ENCODE measurements around the gene NEXN. TPM values are rescaled to one million over a fixed set of nuclear protein-coding genes. Genes with fewer than 3 reads are reported as not detected.
A peak's percentile ranks its signal among the peaks of the same experiment; 100 is the strongest.

The NEXN gene
- polyA plus RNA-seq (ENCODE audit: insufficient read length in 4 of 4), result 10 to 100 TPM; 12.1 to 13.0 (median 12.7) TPM

DNA sequence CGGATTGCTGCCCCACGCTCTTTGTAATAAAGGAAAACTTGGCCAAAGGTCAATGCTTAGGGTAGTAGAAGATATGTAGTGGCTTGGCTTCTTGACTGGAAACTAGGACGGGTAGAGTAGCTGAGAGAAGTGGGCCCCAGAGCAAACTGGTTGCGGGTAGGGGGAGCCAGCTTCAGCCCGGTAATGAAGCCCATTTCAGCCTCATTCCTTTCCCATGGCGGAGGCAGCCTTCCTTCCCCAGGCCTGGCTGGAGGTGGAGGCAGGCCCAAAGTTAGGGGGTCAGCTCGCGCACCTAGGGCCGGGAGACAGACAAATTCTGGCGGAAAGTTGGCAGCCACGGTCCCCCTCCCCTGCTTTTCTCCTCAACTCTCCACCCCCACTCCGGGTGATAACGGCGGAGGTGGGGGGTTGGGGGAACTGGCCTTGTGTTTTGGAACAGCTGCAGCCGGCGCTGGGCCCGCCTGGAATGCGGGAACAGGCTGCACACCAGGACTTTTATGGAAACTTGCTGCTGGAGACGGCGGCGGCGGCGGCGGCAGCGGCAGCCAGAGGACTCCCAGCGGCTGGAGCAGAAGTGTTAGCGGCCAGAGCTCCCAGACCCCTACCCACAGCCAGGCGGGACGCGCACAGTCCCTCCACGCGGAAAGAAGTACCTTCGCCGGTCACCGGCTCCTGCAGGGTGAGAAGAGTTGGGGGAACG is at the start of gene NEXN:
TSS of gene NEXN (plus strand) at position 544 of the 700 bp plus-strand sequence. CDS start 27,483 bp downstream, outside the sequence.
- peak in 2 of 4 donors; percentile 59 to 60 for DNase-seq (ENCODE audit: low read depth in 4 of 4, low spot score in 3 of 4)

DNA sequence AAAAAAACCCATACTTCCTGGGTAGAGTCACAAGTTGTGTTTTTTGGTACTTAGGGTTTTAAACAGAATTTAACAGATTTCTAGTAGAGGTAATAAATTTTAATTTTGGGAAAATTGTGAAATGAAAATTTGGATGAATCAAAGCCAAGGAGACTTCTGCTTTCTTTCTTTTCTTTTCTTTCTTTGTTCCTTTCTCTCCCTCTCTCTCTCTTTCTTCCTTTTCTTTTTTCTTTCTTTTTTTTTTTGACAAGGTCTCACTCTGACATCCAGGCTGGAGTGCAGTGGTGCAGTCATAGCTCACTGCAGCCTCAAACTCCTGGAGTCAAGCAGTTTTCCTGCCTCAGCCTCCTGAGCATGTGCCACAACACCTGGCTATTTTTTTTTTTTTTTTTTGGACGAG is 46.9 kb upstream of the NEXN start:
- no peak for DNase-seq (ENCODE audit: low read depth in 4 of 4, low spot score in 3 of 4)

DNA sequence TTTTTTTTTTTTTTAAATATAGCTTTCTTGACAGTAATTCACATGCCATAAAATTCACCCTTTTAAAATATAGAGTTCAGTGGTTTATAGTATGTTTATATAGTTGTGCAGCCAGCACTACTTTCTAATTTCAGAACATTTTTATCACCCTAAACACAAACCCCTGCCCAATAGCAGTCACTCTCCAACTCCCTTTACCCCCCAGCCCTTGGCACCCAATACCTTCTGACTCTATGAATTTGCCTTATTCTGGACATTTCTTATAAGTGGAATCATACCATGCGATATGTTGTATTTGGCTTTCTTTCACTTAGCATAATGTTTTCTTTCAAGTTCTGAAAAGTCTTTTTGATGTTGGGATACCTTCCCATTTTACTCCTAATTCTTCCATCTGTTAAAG is 42.5 kb upstream of the NEXN start:
- DNase-seq (ENCODE audit: low read depth in 4 of 4, low spot score in 3 of 4), result no peak

DNA sequence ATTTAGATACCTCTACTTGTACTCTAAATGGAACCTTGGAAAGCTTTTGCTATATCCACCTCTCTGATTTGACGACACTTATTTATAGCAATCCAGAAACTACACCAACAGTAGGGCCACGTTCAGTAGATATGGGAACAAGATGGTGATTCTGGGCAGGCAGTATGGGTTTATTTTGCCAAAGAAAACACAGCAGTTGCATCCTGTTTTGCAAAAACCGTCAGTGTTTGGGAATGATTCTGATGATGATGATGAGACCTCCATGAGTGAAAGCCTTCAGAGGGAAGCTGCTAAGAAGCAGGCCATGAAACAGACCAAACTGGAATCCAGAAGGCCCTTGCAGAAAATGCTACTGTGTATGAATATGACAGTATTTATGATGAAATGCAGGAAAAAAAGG is 41.5 kb upstream of the NEXN start:
- no peak for DNase-seq (ENCODE audit: low read depth in 4 of 4, low spot score in 3 of 4)

DNA sequence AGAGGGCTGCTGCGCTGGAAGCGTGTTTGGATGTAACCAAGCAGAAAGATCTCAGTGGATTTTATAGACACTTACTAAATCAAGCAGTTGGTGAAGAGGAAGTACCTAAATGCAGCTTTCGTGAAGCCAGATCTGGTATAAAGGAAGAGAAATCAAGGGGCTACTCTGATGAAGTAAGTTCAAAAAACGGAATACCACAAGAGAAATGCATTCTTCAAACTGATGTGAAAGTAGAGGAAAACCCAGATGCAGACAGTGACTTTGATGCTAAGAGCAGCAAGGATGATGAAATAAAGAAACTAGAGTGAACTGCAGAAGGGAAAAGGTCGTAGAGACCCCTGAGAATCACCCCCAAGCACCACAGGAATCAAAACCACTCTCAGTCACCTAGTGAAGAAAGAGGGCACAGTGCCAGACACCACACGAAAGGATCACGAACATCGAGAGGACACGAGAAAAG is 40.8 kb upstream of the NEXN start:
- no peak for DNase-seq (ENCODE audit: low read depth in 4 of 4, low spot score in 3 of 4)

DNA sequence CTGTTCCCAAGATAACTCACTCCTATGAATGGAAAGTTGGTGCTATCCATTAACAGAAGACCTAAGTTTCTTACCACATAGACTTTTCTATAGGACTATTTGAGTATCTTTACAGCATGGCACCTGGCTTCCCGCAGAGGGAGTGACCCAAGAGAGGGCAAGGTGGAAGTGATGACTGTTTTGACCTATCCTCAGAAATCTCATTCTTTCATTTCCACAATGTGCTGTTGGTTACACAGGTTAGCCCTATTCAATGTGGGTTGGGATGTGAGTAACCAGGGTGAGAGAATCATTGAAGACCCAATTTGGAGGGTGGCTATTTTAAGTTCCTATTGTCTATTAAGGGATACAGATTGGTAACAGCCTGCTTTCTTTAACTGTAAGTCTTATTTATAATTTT is 38.3 kb upstream of the NEXN start:
- no peak for DNase-seq (ENCODE audit: low read depth in 4 of 4, low spot score in 3 of 4)

DNA sequence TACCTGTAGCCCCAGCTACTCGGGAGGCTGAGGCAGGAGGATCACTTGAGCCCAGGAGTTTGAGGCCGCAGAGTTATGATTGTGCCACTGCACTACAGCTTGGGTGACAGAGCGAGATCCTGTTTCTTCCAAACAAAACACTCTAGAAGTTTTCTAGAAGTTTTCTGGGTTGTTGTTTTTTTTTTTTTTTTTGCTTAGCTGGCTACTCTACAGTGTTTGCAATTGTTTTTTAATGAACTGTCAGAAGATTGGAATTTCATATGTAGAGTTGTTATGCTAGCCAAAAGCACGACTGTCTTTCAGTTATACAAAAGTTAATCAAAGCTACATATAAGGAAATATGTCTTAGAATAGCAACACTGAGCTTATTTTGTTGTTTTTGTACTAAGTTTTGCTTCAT is 30.9 kb upstream of the NEXN start:
- no peak for DNase-seq (ENCODE audit: low read depth in 4 of 4, low spot score in 3 of 4)

DNA sequence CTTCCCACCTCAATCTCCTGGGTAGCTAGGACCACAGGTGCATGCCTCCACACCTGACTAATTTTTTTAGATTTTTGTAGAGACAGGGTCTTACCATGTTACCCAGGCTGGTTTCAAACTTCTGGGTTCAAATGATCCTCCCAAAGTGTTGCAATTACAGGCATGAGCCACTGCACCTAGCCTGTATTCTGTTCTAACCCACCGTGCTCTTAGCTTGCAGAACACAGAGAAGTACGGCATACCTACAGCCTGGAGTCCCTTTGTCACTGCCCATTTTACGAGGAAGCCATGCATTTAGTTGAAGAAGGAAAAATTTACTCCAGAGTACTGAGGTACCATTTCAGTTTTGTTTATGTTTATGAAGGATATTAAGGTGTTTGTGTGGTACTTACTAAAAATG is 29.7 kb upstream of the NEXN start:
- no peak for DNase-seq (ENCODE audit: low read depth in 4 of 4, low spot score in 3 of 4)

DNA sequence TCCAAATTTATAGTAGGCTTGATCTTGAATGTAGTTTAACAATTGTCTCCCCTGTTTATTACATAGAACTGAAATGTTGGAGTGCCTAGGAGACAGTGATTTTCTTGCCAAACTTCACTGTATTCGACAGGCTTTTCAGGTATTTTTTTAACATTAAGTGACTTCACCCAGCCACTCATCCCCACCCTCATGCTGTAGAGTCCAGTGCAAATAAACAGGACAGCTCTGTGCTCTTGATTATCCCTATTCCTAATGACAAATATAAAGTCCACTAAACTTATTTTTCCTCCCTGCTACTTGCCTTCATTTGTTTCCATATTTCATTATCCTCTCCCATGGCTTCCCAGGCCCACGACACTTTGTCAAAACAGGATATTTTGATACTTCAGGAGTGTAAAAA is 29.2 kb upstream of the NEXN start:
- no peak for DNase-seq (ENCODE audit: low read depth in 4 of 4, low spot score in 3 of 4)

DNA sequence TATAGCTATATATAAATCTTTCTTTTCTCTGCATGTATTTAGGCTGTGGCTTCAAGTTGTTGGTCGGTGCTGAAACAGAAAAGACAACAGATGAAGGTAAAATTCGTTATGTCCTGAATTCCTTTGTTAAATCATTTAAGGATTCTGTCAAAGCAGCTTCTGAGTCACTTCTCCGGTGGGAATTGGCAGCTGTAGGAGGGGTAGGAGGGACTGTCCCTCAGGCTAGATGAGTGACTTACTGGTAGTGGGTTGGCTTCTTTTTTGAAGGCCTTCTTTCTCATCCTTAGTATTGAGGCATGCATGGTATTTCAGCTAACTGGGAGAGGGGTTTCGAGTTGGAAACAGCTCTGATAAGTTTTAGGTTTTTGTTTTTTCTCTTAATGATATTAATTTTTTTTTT is 22.1 kb upstream of the NEXN start:
- DNase-seq (ENCODE audit: low read depth in 4 of 4, low spot score in 3 of 4), result no peak

DNA sequence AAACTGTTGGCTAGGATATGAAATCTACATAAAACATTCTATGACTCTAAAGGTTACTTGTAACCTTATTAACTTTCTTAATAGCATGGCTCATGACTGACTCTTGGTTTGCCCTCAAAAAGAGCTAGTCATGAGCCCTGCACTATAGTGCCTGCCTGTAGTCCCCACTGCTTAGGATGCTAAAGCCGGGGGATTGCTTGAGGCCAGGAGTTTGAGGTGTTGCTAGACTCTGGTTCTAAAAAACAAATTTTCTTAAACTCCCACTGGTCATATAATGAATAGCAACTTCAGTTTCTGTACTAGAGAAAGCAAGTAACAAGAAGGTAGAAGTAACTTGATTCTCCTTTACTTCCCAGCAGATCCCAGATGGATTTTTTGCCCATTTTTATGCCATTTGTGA is 15.8 kb upstream of the NEXN start:
- DNase-seq (ENCODE audit: low read depth in 4 of 4, low spot score in 3 of 4), result no peak

DNA sequence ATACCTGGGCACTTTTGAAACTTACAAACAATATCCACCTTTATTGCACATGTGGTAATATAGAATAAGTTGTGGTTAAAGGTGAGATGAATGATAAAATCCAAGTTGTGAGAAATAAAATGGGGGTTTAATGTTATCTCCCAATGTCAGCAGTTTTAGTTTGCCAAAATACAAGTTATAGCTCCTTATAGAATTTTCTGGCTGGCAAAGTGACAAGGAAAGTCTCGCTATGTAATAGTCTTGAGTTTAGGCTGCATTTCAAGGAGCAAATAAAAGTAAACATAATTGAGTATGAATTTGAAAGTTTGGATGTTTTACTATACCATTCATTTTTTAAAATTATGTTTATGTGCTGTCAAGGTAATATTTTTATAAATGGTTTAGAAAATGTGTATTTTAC is 15.0 kb upstream of the NEXN start:
- no peak for DNase-seq (ENCODE audit: low read depth in 4 of 4, low spot score in 3 of 4)

DNA sequence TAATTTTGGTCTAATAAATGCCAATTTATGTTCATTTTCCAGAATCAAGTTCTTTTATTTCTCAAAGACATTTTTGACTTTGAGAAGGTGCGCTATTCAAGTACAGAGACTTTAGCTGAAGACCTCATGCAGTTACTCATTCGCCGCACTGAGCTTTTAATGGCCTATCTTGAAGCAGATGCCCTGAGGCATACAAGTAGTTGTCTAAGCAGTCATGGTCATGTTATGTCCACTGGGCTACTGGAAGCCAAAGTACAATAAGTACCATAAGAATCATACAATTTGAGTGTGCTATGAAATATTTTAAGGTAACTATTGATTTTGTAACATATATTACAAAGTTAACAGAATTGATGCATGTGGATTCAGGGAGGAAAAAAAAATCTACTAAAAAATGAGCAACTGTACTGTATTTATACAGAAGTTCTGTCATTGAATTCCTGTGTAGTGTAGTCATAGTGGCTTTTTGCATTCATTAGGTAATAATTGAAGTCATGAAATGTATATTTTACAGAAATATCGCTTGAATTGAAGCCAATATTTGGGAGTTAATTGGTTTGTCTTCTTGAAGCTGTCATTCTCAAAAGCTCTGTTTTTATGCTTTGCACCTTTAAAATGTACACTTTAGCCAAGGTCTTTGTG is 13.5 kb upstream of the NEXN start:
- DNase-seq (ENCODE audit: low read depth in 4 of 4, low spot score in 3 of 4), result no peak

DNA sequence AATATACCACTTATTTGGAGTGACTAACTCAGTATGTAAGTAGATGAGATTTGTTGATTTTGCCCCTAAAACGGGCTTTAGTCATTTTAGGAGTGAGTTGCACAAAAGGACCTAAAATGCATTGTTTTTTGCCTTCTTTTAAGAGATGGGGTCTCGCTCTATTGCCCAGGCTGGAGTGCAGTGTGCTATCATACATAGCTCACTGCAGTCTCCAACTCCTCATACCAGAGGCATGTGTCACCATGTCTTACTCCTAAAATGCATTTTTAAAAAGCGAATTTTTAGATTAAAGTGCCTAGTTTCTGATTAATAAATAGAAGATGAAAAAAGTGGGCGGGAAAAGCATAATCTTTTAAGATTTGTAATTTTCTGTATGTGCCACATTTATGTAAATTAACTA is 11.5 kb upstream of the NEXN start:
- no peak for DNase-seq (ENCODE audit: low read depth in 4 of 4, low spot score in 3 of 4)

DNA sequence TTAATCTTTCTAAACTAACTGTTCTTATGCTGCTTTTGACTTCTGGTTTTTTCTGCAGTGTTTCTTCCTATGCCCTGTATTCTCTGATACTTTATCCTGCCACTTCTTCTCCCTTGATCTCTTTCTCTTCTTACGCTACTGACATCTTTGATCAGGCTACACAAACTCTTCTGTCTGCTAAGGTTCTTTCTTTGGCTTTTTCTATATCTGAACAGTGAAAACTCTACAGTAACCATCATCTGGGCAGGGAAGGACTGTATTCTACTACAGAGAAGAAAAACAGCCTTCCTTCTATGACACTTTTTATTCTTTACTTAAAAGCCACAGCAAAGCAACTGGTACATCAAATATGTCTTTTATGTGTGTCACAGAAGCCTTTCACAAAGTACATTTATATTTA is 7.4 kb upstream of the NEXN start:
- no peak for DNase-seq (ENCODE audit: low read depth in 4 of 4, low spot score in 3 of 4)

DNA sequence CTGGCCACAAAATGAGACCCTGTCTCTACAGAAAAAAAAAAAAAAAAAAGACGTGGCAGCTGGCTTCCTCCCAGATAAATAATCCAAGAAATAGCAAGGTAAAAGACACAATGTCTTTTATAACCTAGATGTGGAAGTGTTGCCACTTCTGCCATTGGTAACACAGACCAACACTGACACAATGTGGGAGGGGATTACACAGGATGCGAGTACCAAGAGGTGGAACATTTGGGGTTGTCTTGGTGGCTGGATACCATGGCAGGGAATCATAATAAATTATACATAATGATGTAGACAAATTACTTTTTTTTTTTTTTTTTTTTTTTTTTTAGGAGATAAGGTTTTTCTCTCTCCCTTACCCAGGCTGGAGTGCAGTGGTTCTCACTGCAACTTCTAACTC is 6.0 kb upstream of the NEXN start:
- no peak for DNase-seq (ENCODE audit: low read depth in 4 of 4, low spot score in 3 of 4)

DNA sequence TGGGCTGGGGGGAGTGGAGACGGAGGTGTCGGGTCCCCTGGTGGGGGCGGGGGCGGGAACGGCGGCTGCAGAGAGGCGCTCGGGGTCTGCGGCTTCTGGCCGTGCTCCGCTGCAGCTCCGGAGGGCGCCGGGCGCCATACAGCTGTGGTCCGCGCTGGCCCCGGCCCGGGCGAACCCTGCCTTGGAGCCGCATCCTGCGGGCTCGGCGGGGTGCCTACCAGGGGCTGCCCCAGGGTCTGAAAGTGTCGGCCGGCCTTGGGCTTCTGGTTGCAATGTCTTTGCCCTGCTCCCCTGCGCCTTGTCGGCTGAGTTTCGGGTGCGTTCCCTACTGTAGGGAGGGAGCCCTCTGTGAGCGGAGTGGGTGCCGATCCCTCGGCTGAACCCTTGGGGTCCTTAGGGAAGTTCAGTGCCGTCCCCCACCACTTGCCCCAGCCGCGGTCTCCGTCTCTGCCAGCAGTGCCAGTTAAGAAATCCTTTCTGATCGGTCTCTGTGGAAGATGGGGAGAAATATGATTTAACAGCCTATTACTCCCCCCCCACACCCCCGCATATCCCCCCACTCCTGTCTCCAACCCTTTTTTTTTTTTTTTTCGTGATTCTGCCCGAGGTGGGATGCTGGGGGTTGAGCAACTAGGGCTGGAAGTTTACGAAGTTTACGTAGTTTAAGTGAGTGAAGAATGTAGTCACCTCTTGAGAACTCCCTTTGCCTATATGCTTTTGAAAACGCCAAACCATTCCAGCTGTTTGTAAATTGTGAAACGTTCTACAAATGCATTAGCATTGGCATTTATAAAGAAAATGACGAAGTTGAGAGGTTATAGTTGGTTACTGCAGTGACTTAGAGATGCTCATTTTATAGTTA is 588 bp downstream of the NEXN start:
- DNase-seq (ENCODE audit: low read depth in 4 of 4, low spot score in 3 of 4), result peak in 2 of 4 donors; percentile 28 to 48

DNA sequence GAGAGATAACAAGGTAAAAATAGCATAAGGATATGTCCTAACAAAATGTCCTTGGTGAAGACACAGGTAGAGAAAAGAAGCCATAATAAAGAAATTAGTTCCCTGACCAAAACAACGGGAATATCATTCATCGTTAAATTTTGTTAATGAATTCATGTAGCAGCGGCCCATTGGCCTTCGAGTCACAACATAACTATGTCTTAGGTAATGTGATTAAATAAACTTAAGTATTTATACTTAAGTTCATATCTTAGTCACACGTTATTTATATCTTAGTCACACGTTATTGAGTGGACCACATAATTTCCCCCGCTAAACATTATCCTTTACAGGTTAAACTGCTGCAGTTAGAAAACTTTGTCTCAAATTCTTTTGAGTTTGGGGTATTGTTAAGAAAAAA is 1.2 kb downstream of the NEXN start:
- DNase-seq (ENCODE audit: low read depth in 4 of 4, low spot score in 3 of 4), result no peak

DNA sequence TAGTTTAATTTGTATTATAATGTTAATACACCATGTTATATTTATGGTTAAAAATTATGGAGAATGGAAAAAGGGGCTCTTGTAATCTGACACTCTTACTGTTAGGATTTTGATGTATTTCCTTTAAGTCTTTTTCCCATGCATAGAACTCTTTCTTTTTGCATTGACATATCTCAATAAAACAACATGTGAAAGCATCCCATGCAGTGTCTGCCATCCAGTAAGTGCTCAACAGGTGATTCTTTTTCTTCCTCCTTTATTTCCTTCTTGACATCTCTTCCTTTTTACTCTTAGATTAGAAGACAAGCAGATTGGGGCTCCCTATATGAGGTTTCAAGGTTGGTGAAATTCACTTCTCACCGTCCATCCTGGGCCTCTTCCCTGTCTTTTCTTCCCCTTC is 2.8 kb downstream of the NEXN start:
- no peak for DNase-seq (ENCODE audit: low read depth in 4 of 4, low spot score in 3 of 4)

DNA sequence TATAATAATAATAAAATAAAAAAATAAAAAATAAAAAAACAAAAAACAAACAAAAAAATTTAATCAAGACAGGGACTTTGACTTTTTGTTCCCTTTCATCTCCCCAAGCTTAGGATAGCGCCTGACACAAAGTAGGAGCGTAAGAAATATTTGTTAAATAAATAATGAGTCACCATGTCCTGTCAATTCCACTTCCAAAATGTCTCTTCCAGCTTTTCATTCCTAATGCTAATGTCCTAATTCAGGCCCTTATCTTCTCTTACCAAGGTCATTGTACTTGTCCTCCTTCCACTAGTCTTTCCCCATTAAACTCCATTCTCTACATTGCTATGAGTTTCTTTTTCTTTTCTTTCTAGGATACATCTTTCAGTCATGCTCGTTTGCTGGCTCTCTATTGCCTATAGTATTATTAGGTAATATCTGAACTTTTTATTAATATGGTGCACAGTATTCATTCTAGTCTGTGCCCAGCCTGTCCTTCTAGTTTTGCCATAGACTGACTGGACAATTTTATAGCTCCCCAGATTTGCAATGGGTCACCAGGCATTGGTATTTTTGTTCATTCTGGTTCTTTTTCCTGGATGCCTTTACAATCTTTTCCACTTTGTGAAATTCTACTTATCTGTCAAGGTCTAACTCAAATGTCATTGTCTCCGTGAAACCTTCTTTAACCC is 11.4 kb downstream of the NEXN start:
- no peak for DNase-seq (ENCODE audit: low read depth in 4 of 4, low spot score in 3 of 4)

Measured in right renal pelvis (tissue), 4 donors.